HG02970 (cell line): Measurements from ENCODE around the gene WDR18.

Source experiments
- ATAC-seq: cut with Tn5 transposase; IDR thresholded peaks from one replicate; pipeline ENCODE4 v1.9.1; 2021; ENCODE audit warnings: mild to moderate bottlenecking, moderate library complexity, moderate number of reproducible peaks; ENCODE audit not compliant: unreplicated experiment, low FRiP score

The WDR18 gene

GRCh38 chr19:1004803-1005664 is 20.9 kb downstream of the WDR18 start:
- ATAC-seq, result no peak

- ATAC-seq, result no peak
Measured at GRCh38 chr19:1006711-1007398, 22.7 kb downstream of the WDR18 start.

DNA sequence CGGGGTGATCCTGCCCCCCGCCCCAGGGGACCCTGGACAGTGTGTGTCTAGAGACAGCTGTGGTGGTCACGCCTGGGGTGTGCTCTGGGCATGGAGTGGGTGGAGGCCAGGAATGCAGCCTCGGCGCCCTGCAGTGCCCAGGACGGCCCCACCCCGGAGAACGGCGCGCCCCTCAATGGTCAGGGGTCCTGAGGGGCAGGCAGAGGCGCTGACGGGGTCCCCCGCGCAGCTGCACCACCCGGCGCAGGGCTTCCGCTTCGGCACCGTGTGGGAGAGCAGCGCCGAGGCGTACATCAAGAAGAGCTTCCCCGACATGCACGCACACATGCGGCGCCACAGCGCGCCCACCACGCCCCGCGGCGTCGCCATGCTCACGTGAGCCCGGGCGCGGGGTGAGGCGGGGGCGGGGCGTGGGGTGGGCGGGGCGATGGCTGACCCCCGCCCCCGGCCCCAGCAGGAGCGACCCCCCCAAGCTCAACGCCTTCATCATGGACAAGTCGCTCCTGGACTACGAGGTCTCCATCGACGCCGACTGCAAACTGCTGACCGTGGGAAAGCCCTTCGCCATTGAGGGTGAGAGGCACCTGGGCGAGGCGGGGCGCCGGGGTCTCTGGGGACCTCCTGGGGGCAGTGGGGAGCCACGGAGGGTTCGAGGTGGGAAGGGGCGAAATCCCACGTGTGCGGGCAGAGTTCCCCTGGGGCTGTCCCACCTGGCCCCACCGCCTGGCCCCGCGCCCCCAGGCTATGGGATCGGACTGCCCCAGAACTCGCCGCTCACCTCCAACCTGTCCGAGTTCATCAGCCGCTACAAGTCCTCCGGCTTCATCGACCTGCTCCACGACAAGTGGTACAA is 23.5 kb downstream of the WDR18 start:
- ATAC-seq, result no peak

GRCh38 chr19:1008268-1009040 is 24.3 kb downstream of the WDR18 start:
- ATAC-seq, result no peak

GRCh38 chr19:1009041-1009980 is 25.2 kb downstream of the WDR18 start:
- ATAC-seq, result no peak

- no peak for ATAC-seq
Measured at GRCh38 chr19:1009981-1010538, 25.9 kb downstream of the WDR18 start.

GRCh38 chr19:1010586-1011510 is 26.7 kb downstream of the WDR18 start:
- no peak for ATAC-seq

DNA sequence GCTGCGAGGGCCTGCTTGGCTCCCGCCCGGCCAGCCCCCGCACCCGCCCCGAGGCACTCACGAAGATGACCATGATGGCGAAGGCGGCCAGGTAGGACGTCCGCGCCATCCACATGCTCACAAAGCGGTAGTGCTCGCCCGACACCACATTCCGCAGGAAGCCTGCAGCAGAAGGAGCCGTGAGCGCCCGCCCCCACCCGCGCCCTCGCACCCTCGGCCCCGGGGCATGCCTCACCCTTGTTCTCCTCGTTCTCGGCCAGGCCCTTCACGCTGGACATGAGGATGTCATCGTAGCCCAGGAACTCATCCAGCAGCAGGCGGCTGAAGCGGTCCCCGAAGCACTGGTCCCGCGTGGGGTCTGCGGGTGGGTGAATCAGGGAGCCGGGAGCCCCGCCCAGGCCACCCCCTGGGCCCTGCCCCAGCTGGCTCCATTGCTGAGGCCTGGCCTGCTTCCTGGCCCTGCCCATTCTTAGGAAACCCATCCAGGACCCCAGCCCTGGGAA is 27.7 kb downstream of the WDR18 start:
- no peak for ATAC-seq

DNA sequence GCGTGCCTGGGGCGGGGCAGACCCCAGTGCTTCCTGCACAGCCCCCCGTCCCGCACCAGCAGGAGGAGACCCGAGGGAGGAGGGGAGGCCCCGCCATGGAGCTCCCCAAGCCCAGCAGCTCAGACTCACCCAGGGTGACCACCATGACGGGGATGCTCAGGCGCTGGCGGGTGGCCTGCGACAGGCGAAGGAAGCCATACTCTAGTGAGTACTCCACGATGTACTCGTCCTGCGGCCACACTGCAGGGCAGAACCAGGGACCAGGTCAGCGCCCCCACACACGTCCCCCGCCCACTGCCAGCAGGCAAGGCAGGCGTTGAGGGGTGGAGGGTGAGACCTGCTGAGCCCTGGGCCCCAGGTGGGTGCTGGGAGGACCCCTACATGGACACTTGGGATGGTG is 28.2 kb downstream of the WDR18 start:
- ATAC-seq, result no peak

GRCh38 chr19:1013218-1013617 is 29.1 kb downstream of the WDR18 start:
- no peak for ATAC-seq

DNA sequence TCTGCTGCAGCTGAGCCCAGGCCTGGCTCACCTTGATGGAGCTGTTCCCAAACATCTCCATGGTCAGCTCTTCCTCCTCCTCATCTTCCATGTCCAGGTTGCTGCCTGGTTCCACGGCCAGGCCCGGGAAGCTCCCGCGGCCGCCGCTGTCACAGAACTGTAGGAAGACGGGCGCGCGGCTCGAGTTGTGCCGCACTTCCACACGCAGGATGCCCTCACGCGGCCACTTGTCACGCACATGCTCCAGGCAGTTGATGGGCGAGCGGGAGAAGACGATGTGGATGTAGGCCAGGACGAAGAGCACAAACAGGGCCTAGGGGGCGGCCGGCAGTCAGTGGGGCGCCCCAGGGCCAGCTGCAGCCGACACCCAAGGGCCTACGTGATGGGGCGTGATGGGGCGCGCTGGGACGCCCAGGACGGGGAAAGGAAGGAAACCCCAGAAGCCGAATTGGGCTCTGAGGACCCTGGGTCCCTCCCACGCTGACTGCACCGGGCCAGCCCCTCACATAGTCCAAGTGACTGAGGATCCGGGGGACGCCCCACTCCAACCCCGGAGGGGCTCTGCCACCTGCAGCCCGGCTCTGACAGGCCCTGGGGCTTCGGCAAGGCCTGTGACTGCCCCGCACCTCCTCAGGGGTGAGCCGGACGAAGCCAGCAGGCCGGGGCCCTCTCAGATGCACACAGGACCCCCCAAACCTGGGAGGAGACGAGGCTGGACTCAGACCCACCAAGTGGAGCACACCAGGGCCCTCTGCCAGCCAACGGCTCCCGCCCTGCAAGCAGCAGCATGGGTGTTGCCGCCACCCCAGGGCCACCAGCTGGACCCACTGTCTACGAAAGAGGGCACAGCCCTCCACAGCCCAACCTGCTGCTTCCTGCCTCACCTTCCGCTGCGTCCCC is 30.3 kb downstream of the WDR18 start:
- ATAC-seq, result no peak

DNA sequence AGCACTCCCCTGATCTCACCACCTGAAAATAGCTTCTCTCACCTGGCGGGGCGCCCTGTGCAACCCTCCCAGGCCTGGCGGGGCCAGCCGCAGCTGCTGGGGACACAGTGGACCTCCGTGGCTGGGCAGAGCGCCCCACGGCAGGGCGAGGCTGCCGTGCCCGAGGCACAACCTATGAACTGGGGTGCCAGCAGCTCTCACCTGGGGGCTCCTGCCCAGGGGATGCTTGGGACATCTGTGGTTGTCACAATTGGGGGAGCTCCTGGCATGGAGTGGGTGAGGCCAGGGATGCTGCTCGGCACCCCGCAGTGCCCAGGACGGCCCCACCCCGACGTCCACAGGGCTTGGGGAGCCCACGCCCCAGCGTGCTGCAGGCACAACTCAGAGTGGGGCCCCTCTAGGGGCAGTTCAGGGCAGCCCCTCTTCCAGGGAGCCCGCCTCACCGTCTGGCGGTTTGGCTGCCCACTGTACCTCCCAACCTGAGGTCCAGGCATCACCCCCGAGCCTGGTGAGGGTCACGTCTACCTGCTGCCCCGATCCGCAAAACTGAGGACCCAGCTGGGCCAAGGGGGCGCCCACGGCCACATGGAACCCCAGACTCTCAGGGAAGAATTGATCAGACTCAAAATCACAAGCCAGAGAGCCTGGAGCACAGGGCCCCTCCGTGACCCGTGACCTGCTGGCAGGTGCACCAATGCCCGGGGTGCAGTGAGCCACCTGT is 31.1 kb downstream of the WDR18 start:
- ATAC-seq, result no peak

- no peak for ATAC-seq
Measured at GRCh38 chr19:1015782-1016646, 31.9 kb downstream of the WDR18 start.

DNA sequence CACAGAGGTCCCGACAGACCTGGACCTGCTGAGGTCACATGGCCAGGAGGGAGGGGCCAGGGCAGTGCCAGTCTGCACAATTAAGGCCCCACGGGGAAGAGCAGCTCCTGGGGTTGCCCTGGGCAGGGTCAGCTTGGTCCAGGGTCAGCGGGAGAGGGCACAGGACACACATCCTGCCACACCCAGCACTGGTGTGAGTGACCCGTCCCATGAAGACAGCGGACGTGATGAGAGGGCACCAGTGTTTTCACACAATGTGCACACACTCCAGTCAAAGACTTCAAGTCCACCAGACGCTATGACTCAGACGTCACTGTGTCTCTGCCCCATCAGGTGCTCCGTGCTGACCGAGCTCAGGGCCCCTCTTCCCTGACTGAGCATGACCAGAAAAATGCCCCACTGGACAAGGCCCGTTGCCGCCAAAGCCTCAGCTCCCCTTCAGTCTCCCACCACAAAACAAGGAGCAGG is 32.5 kb downstream of the WDR18 start:
- no peak for ATAC-seq
